Suprapubic skin (tissue), 4 donors: ENCODE measurements around the gene ARHGAP10.

Source experiments
- EP300 ChIP-seq: sonication (generic); formaldehyde crosslinking; IDR thresholded peaks from one replicate; pipeline ENCODE4 v1.6.1; 2017; ENCODE audit warnings: antibody characterized with exemption
- POLR2A ChIP-seq, 2 donors: fragments of 450-650 bp; IDR thresholded peaks; one replicate each; pipeline ENCODE4 v1.6.1; 2017; ENCODE audit warnings: antibody characterized with exemption in 2 of 2, mild to moderate bottlenecking in 2 of 2, moderate library complexity in 2 of 2
- POLR2AphosphoS5 ChIP-seq, 3 donors: sonication (generic); formaldehyde crosslinking; IDR thresholded peaks; one replicate each; pipeline ENCODE4 v1.6.1; 2017; ENCODE audit warnings: antibody characterized with exemption in 3 of 3
- TF ChIP-seq, protein P1 (sequence below), 2 donors: fragments of 200-600 bp in 1 of 2; fragments of 450-650 bp in 1 of 2; sonication (generic) in 1 of 2; IDR thresholded peaks; one replicate each; pipeline ENCODE4 v1.5.1; 2016 to 2019; ENCODE audit warnings: antibody characterized with exemption in 2 of 2, mild to moderate bottlenecking in 1 of 2, moderate library complexity in 1 of 2

DNA sequence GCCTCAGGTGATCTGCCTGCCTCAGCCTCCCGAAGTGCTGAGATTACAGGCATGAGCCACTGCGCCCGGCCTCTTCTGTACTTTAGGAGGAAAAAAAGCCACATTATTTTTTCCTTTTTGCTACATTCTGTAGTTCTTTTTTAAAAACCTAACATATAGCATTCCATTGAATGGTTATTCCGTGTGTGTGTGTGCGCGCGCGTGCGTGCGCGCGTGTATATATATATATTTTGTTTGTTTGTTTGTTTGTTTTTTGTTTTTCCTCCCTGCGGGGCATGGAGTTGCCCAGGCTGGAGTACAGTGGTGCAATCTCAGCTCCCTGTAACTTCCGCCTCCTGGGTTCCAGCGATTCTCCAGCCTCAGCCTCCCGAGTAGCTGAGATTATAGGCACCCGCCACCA, 59.5 kb downstream of the ARHGAP10 start:
- TF ChIP-seq, protein P1, sequence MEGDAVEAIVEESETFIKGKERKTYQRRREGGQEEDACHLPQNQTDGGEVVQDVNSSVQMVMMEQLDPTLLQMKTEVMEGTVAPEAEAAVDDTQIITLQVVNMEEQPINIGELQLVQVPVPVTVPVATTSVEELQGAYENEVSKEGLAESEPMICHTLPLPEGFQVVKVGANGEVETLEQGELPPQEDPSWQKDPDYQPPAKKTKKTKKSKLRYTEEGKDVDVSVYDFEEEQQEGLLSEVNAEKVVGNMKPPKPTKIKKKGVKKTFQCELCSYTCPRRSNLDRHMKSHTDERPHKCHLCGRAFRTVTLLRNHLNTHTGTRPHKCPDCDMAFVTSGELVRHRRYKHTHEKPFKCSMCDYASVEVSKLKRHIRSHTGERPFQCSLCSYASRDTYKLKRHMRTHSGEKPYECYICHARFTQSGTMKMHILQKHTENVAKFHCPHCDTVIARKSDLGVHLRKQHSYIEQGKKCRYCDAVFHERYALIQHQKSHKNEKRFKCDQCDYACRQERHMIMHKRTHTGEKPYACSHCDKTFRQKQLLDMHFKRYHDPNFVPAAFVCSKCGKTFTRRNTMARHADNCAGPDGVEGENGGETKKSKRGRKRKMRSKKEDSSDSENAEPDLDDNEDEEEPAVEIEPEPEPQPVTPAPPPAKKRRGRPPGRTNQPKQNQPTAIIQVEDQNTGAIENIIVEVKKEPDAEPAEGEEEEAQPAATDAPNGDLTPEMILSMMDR (IDR thresholded peaks at IDR 0.05) = no peak
- TF ChIP-seq POLR2AphosphoS5 (IDR thresholded peaks at IDR 0.05) (no peak), POLR2A (IDR thresholded peaks at IDR 0.05) (no peak), EP300 (no peak)
